NK-92 (cell line): ENCODE measurements around the gene C15orf39.
"Not testable (repeated sequence)": the region's sequence is repeated elsewhere in the genome, so short reads cannot be mapped to it uniquely, and the experiment has no call there.

Experiments
- DNase-seq: peaks from one replicate; lab custom pipeline; 2025; ENCODE audit not compliant: unreplicated experiment; lab: John Stamatoyannopoulos, UW

Gene C15orf39

GRCh38 chr15:75201616-75202250, at the start of gene C15orf39:
Gene C15orf39 (plus strand): TSS chr15:75201882. CDS start chr15:75206049, 4,167 bp downstream.
- no peak for DNase-seq

GRCh38 chr15:75152382-75153079, 49.2 kb upstream of the C15orf39 start:
- no peak for DNase-seq

GRCh38 chr15:75153087-75153486, 48.6 kb upstream of the C15orf39 start:
- no peak for DNase-seq

DNA sequence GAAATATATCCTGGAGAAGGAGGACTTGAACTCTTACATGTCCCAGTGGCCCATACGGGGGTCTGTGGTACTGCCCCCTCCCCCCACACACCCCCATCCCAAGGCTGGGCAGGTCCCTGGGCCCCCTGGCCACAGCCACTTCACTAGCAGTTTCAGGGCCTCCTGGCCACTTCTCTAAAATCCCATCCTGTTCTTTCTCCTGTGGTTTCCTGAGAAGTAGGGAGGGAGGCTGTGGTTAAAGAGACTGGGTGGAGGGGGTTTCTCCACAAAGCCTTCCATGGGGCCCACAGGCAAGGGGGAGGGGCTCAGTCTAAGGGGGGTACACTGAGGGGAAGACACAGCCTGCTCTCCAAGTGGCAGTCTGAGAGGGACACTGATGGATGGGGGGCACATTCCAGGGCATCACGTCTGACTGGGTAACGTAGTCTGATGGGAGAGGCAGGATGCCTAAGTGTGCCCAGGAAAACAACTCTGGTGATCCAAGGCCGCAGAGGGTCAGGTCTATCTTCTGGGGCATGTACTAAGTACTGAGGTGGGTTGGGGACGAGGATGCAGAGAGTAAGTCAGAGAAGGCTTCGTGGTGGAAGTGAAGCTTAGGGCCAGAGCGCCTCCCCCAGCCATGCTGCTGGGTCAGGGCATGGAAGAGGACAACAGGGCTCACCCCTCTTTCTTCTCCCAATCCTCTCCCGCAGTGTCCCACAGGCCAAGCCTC, 48.0 kb upstream of the C15orf39 start:
- no peak for DNase-seq

DNA sequence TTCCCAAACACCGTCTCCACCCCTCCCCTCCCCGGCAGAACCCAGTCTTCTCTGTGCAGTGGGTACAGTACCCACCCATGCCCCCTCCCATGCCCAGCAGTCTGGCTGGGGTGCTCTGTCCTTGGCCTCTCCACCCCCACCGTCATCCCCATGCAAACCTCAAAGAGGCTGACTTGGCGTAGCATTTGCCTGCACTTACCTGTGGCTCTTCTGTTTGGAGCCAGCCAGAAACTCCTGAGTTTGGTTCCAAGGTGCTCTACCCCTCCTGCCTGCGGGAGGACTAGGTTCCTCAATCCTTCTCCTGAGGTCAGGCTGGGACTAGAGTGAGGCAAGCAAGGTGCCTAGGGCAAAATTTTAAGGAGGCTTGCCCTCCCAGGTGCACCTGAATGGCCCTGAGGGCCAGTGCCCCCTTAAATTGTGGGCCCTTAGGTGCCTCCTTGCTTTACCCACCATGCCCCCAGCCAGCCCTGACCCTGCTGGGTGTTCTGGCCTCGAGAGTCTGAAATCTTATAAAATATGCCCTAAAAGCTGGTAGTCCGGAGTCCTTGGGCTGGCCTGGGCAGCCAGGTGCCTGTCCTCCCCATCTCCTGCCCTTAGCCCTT, 47.1 kb upstream of the C15orf39 start:
- DNase-seq = no peak

- no peak for DNase-seq
Observed at GRCh38 chr15:75156326-75157215, 45.1 kb upstream of the C15orf39 start.

- no peak for DNase-seq
Observed at GRCh38 chr15:75158402-75158801, 43.3 kb upstream of the C15orf39 start.

DNA sequence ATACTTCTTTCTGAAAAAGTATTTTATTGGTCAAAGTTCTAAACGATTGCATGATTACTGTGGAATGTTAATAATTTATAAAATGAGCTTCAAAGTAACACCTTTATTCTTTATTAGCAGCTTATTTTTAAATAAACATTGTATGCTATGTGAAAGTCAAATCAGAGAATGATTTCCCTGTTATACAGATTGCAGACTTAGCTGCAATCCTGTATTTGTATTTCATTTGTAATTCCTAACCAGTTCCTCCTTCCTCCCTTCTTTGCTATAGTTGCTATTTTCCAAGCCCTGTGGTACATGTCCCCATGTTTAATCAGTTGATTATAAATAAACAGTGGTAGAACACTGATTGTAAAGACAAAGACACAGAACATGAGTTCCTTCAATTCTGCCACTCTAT, 42.4 kb upstream of the C15orf39 start:
- no peak for DNase-seq

DNA sequence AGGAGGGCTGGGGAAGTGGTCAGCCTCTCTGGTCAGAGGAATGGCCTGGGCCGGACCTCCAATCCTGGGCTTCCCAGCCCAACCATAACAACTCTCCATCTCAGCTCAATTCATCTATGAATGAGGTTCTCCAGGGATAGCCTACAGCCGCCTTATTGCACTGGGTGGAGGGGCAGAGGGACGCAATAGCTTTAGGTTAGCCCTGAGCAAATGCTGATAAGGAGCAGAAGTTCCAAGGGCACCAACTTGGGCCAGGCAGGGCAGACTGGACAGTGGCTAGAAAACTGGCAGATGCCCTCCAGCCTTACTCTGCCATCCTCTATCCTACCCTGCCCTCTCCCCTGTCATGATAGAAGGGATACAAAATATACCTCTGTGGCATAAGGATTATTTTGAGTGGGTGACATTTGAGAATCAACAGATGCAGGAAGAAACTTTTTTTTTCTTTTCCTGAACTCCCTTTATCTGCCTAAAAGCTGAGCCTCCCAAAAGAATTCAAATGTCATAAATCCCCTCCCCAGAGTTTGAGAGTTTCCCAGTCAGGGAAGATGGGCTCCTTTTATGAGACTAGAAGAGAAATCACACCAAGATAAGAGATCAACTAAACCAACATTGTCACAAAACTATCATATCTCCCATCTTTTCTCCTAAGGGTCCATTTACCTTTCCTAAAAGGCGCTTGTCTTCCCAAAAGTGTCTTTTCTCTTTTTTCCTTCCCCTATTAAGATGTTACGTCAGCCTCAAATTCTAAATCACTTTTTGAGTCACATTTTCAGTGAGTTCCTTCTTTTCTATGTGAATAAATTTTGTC, 40.4 kb upstream of the C15orf39 start:
- no peak for DNase-seq

DNA sequence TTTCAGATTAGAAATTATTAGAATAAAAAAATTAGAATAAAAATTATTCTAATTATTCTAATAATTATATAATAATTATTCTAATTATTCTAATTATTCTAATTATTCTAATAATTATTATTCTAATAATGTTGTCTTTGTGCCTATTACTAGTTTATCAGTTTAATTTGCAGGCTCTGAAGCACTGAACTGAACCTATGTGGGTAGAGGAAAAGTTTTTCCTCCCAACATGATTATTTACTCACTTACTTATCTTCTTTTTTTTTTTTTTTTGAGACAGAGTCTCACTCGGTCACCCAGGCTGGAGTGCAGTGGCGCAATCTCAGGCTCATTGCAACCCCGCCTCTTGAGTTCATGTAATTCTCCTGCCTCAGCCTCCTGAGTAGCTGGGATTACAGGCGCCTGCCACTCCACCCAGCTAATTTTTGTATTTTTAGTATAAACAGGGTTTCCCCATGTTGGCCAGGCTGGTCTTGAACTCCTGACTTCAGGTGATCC, 39.7 kb upstream of the C15orf39 start:
- DNase-seq = no peak

DNA sequence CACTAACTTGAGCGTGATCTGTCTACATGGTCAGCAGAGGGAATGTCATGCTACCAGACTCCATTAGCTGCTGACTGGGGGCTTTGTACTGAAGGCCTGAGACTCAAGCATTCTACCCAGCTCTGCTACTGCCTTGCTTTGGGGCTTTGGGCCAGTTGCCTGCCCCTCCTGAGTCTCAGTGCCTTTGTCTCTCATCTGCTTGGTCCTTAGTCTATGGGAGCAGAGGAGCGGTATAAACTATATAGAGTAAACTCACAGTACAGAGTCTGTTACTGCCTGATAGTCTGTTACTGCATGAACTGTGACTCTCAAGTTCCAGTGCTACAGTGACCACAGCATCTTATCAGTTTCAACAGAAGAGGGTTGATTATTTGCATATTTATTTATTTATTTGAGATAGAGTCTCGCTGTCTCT, 38.5 kb upstream of the C15orf39 start:
- no peak for DNase-seq

GRCh38 chr15:75164625-75165350, 36.9 kb upstream of the C15orf39 start:
- DNase-seq = no peak

GRCh38 chr15:75166489-75167063, 35.1 kb upstream of the C15orf39 start:
- not testable (repeated sequence) for DNase-seq

DNA sequence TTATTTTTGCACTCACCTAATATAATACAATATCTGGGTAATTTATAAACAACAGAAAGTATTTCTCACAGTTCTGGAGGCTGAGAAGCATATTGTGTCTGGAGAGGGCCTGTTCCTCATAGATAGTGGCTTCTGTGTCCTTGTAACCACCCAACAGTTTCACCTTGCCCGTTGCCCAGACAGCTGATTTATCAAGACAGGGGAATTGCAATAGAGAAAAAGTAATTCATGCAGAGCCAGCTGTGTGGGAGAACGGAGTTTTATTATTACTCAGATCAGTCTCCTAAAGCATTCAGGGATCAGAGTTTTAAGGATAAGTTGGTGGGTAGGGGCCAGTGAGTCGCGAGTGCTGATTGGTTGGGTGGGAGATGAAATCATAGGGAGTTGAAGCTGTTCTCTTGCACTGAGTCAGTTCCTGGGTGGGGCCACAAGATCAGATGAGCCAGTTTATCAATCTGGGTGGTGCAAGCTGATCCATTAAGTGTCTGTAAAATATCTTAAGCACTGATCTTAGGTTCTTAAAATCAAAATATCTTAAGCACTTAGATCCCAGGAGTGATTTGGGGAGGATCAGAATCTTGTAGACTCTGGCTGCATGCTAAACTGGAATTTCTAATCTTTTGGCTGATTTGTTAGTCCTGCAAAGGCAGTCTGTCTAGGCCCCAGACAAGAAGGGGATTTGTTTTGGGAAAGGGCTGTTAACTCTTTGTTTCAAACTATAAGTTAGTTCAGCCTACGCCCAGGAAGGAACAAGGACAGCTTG, 33.9 kb upstream of the C15orf39 start:
- no peak for DNase-seq

DNA sequence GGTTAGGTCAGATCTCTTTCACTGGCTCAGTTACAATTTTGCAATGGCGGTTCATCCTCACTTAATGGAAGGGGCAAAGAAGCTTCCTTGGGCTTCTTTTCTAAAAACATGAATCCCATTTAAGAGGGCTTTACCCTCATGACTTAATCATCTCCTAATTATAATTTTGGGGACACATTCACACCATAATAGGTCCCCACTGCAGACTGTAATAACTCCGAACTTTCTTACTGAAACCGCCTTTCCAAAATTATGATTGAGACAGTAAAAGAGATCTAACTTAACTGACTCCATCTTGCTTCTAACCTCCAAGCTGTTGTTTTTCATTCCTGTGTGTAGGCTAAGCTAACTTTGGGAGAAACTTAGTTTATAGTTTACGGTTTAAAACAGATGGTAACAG, 33.3 kb upstream of the C15orf39 start:
- DNase-seq = no peak

DNA sequence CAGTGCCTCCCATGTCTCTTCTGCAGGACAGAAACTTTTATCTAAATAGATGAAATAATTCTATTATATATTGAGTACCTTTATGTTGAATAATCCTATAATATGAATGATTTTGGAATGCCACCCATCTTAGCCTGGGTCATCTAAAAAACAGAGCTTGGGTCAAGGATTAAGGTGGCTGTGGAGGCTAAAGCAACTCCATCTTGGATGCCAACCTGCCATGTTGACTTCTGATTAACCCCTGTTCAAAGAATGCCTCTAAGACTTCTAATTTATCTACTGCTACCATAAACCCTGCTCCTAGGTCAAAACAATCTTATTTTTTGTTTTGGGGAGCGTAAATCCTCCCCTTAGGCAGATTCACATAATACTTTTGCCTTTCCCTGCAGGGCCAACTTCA, 31.5 kb upstream of the C15orf39 start:
- no peak for DNase-seq

GRCh38 chr15:75170711-75171341, 30.9 kb upstream of the C15orf39 start:
- DNase-seq = no peak

GRCh38 chr15:75171408-75171807, 30.3 kb upstream of the C15orf39 start:
- no peak for DNase-seq
